Measurements from ENCODE around the gene ESPNL.

- TF ChIP-seq CTCF (IDR thresholded peaks at IDR 0.05) (no peak), POLR2A (IDR thresholded peaks at IDR 0.05) (no peak), EP300 (IDR thresholded peaks at IDR 0.05) (no peak)
These were observed 31.0 kb upstream of the ESPNL start for GRCh38 chr2:238069021-238069709.

Data from tibial nerve (tissue), 4 donors.